LoVo (cell line): ENCODE results near the gene OSBP2.
A peak's percentile ranks its signal among the peaks of the same experiment; 100 is the strongest.

Experiments used
- DNase-seq: peaks from one replicate; pipeline ENCODE4 v3.0.0-alpha.2; 2016; ENCODE audit warnings: low spot score

The OSBP2 gene

GRCh38 chr22:30943368-30943767 is 248.7 kb downstream of the OSBP2 start:
- DNase-seq, result no peak

DNA sequence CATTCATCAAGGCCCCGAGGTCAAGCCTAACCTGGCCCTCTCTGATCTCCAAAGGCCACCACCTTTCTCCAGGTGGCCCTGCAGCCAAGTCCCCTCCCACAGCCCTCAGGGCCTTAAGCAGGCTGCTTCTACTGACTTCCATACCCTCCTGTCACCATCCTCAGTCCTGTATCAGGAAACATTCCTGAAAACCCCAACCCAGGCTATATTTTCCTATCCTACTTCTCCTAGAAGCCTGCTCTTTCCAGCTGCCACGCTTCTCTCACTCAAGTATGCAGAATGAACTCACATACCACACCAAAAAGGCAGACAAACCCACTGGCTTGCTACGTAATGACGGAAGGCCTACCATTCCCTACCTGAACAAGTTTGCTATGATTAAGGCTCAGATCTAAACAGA is 250.3 kb downstream of the OSBP2 start:
- no peak for DNase-seq

- DNase-seq, result no peak
Measured at GRCh38 chr22:30945653-30946052, 251.0 kb downstream of the OSBP2 start.

DNA sequence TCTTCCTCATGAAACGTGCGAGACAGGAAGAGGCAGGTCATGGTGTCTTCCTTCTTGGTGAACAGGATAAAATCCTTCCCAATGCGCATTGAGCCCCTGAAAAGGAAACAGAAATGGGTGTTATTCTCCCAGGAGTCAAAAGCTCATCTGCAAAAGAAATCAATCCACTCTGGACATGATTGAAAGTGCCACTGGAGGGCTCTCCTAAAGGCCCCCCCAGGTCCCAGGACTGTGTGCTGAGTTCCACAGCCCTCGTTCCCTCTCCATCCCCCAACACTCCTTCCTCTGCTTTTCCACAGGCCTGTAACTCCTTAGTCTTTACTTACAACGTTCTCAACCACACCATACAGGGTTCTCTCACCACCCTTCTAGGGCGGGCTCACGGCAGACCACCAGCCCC is 251.7 kb downstream of the OSBP2 start:
- no peak for DNase-seq

- DNase-seq, result no peak
Measured at GRCh38 chr22:30947173-30947815, 252.6 kb downstream of the OSBP2 start.

- peak; percentile 8 for DNase-seq
Measured at GRCh38 chr22:30947816-30948454, 253.3 kb downstream of the OSBP2 start.

DNA sequence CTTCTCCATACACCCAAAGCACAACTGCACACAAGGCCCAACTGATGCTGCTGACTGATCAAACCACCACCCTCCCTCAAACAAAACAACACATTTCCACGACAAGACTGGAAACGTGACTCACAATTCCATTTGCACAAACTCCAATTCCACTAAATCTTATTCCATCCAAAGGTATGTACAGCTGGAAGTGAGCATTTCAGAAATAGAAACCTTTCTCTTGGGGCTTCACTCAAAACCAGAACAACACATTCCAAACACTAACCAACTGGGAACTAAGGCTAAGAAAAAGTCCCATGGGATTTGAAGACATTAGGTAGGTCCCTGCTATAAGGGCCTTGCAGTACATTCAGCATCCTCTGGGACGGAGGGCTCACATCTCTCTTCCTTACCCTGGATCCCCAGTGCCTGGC is 254.3 kb downstream of the OSBP2 start:
- no peak for DNase-seq

- DNase-seq, result no peak
Measured at GRCh38 chr22:30949934-30950660, 255.4 kb downstream of the OSBP2 start.

- DNase-seq, result no peak
Measured at GRCh38 chr22:30953206-30953605, 258.5 kb downstream of the OSBP2 start.

GRCh38 chr22:30955153-30955552 is 260.5 kb downstream of the OSBP2 start:
- no peak for DNase-seq
